HG03066 (cell line): ENCODE measurements around the gene AGBL3.
"Not testable (repeated sequence)": the region's sequence is repeated elsewhere in the genome, so short reads cannot be mapped to it uniquely, and the experiment has no call there.

Source experiments
- ATAC-seq: cut with Tn5 transposase; IDR thresholded peaks from one replicate; pipeline ENCODE4 v1.9.1; 2021; ENCODE audit warnings: low read depth; ENCODE audit not compliant: unreplicated experiment

AGBL3 gene

GRCh38 chr7:135164357-135165061, 178.2 kb downstream of the AGBL3 start:
- ATAC-seq = no peak

DNA sequence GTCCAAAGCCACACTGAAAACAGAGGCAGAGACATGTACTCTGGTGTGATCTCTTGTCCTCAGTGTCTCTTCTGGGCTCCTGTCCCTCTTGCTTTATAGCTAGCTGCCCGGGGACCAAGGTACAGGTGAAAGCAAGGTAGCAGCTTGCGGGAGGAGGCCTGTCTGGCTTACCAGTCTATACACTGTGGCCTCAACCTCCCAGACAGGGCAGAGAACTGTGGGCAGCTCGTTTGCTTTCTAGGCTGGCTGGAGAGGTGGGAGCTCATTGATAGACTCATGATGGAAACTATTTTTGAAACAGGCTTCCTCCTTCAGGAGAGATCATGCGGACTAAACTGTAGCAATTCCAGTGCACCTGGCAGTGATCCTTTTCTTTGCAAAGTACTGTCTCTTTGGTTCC, 179.6 kb downstream of the AGBL3 start:
- ATAC-seq = no peak

DNA sequence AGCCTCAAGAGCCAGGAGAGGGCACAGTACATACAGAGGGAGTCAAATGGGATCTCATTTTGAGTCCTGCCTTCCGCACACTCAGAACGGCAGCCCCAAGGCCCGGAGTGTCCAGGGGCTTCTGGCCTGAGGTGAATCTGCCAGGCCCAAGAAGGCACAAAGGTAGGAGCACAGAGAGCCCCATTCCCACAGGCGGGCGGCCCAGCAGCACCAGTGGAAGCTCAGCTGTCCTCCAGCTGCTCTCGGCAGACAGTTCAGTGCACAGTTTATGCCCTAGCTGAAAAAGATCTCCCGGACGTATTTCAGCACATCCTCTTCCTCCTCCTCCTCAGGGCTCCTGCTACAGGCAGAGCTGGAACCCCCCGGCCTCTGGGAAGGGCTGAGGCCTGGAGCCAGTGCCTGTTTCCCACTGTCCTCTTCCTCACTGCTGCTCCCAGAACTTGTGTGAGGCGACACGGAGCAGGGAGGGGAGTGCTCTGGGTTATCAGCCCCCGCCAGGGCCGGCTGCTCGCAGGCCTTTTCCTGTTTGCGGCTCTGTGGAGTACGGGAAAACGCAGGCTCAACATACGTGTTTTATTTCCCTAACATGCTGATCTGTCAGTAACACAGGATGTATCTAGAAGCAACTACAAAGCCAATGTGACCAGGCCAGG, 180.2 kb downstream of the AGBL3 start:
- no peak for ATAC-seq

DNA sequence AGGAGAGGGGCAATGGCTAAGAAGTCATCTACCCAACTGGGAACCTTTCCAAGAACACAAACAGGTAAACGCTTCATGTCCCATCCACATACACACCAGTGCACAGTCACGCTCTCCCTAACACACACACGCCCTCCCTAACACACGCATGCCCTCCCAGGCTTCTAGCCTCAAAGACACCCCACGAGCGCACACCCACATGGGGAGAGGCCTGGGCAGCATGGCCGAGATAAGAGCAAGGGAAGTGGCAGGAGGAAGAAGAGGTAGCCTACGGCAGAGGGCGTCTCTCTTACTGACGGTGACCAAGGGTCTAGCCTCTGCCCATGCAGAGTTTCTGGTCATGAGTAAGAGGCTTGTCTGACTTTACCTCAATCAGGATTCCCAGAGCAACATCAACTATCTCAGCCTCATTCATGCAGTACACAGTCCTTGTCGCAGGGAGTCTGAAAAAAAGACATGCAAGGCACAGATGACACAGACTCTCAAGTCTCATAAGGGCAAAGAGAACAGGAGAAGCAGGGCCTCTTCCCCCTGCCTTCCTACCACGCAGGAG, 181.1 kb downstream of the AGBL3 start:
- no peak for ATAC-seq

GRCh38 chr7:135168001-135168400, 181.7 kb downstream of the AGBL3 start:
- no peak for ATAC-seq

DNA sequence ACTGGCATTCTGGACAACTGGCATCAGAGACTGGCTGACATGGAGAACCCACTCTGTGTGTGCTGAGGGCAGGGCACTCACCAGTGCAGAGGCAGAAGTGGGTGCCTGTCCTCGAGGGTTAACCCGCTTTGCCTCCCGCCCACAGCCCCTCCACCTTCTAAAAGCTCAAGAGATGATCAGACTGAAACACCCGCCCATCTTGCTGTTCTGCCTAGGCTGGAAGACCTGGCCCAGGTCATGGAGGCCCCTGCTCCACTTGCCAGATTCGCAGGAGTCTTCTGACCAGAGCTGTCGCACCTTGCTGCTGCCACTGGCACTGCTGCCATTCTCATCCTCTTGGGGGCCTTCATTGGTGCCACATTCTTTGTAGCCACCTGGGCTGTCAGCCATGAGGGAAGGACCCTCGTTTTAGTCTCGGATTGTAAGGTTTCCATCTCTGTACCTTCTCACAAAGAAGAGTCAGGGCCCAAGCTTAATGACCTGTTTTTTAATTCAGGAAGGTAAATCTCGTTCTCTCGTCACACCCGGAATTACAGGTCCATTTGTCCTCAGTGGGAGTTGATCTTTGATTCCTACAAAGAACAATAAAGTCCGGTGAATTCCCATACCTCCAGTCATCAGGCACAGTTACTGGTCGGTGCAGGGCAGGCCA, 182.3 kb downstream of the AGBL3 start:
- ATAC-seq = no peak

DNA sequence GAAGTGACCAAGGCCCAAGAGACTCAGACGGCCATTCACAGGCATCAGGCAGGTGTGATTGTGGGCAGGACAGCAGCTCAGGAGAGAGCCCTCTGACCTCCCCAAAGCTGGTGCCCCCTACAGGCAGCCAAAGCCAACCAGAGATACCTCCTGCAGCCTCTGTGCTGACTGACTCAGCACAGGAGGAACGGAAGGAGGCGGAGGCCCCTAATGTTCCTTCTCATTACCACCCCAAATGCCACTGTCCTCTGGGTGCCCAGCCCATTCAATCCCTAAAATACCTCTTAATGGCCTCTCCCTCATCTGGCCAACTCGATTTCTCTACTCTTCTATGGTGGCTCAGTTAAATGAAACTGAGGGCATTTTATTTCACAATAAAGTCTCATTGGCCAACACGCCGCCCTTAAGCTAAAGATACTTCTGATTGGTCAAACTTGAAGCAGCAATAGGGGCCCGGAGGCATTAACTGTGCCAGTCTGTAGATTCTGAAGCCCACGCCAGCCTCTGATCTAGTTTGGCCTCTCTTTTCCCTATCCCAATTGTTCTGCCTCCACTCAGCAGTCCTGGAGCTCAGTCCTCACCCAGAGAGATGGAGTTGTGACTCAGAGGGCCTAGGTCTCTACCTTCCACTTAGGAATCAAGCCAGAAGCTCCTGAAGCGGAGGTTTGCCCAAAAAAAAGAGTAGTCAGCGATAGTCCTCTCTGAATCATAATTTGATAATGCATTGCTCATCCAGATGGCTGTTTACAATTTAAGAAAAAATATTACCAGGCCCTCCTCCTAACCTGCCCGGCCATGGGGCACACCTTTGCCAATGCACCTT, 183.0 kb downstream of the AGBL3 start:
- ATAC-seq = peak; percentile 44

DNA sequence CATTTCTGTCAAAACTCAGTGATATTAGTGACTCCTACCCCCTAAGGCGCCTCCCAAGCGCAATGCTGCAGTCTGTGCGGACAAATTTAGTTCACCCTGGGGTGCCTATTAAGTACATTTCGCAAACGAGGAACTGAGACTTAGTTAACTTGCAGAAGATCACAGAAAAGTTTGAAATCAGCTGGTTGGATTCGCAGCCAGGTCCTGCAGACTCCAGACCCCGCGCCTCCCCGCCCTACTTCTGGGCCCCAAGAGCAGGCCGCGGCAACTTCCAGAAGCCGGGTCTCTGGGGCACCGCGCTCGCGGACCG, 183.6 kb downstream of the AGBL3 start:
- peak; percentile 2 for ATAC-seq

DNA sequence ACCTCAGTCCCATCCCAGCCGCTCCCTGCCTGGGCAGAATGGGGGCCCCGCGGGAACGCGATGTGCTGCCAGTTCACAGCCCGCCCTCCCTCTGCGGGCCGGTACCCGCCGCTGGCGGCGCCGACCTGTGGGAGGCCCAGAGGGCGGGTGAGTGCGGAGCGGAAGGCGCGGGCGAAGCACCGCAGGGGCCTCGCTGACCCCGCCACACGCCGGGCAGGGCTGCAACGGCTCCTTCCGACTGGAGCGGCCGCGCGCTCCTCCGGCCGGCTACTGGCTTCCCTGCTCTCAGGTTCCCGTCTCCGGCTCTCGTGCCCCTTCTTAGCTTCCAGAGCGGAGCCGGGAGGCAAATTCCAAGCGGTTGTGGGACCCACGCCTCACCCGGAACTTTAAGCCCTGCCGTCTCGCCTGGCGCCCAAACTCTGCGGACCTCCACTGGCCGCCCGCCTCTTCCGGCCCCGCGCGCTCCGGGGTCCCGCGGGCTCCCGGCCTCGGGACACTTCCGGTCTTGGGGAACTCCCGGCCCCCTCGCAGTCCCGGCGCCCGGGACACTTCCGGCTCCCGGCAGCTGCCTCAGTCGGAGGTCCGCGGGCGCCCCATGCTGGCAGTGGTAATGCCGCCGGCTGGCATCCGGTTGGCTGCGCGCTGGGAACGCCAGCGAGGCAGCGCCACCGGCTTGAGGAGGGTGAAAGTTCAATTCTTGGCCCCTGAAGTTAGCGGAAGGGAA, 184.1 kb downstream of the AGBL3 start, which contains the start of gene CYREN:
Gene CYREN (minus strand): TSS at position 434 of the 724 bp plus-strand sequence. CDS start 1,785 bp downstream, outside the sequence.
- ATAC-seq = peak; percentile 62

DNA sequence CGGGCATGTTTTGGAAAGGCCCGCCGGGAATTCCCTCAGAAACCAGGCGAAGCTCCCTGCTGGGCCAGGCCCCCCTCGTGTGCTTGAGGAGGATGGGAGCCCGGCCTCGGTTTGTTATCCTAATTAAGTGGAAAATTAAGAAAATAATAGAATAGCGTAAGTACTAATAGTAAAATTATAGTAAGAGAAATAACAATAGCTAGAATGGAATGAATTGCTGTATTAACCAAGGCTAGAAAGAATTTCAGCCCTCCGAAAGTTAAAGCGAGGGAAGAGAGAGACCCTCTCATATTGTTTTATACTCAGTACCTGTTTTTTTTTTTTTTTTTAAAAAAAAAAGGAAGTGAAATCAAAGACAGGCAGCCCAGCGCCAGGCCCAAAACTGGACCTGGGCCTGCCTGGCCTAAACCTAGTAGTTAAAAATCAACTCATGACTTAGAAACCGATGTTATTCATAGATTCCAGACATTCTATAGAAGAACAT, 184.7 kb downstream of the AGBL3 start:
- ATAC-seq = peak; percentile 32

DNA sequence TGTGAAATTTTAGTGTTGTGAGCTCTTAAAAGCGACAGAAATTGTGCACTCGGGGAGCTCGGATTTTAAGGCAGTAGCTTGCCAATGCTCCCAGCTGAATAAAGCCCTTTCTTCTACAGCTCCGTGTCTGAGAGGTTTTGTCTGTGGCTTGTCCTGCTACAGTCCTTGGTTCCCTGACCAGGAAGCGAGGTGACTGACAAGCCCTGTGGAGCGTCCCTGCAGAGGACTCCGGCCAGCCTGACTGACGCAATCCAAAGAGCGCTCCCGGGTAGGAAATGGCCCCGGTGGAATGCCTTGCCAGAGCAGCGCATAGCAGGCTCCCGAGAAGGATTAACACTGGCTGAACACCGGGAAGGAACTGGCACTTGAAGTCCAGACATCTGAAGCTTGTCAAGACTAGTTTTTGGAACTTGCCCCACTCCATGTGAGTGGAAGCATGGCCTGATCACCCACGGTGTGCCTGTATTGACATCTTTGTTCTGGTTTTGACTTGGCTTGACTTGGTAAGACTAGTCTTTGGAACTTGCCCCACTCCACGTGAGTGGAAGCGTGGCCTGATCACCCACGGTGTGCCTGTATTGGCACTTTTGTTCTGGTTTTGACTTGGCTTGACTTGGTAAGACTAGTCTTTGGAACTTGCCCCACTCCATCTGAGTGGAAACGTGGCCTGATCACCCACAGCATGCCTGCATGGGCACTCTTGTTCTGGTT, 185.4 kb downstream of the AGBL3 start:
- ATAC-seq = not testable (repeated sequence)

- ATAC-seq = not testable (repeated sequence)
These were observed 187.6 kb downstream of the AGBL3 start for GRCh38 chr7:135173916-135174315.

- no peak for ATAC-seq
These were observed 188.6 kb downstream of the AGBL3 start for GRCh38 chr7:135174941-135175340.

GRCh38 chr7:135175931-135176330, 189.6 kb downstream of the AGBL3 start:
- no peak for ATAC-seq

GRCh38 chr7:135177028-135177696, 190.9 kb downstream of the AGBL3 start:
- no peak for ATAC-seq

GRCh38 chr7:135178364-135178763, 192.1 kb downstream of the AGBL3 start:
- no peak for ATAC-seq

GRCh38 chr7:135179321-135179925, 193.1 kb downstream of the AGBL3 start:
- no peak for ATAC-seq

DNA sequence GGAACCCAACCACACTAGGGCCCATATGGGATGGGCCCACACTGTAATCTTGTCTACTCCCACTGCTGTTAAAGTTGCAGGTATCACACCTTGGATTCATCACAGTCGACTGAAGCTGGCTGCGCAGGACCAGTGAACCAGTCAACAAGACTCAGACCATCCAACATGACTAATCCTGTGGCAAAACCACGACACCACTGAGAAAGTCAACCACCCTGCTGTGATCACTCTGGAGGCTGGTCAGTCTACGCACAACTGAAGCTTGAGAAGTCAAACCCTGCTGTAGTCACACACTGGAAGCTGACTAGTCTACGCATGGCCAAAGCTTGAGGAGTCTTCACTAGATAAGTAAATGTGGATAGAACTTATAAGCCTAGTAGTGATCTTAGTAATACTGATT, 193.8 kb downstream of the AGBL3 start:
- no peak for ATAC-seq
